OCI-LY3 (cell line): ENCODE measurements around the gene NEXMIF.
"Not testable (repeated sequence)": the region's sequence is repeated elsewhere in the genome, so short reads cannot be mapped to it uniquely, and the experiment has no call there.

Experiments
- H2AFZ ChIP-seq: fragments of 200-600, 300-600 bp; shearing (Covaris generic); 2 replicates; pipeline ENCODE4 v1.6.0; 2014; ENCODE audit warnings: antibody characterized with exemption, low read depth, low read length
- H3K27ac ChIP-seq: fragments of 200-600, 300-600 bp; sonication (generic); 2 replicates; pipeline ENCODE4 v1.5.1; 2014; ENCODE audit warnings: mild to moderate bottlenecking, low read length, moderate library complexity, mixed read lengths
- H3K27me3 ChIP-seq: fragments of 200-600, 300-600 bp; sonication (generic); 2 replicates; pipeline ENCODE4 v1.6.1; 2014; ENCODE audit warnings: low read depth, low read length, mixed read lengths
- H3K36me3 ChIP-seq: fragments of 200-600, 300-600 bp; sonication (generic); replicated peaks from 2 replicates; pipeline ENCODE3; 2014; ENCODE audit warnings: low read depth, low read length, mixed read lengths
- H3K4me1 ChIP-seq: fragments of 300-600, 200-600 bp; sonication (generic); 2 replicates; pipeline ENCODE4 v1.6.1; 2014; ENCODE audit warnings: low read length, mixed read lengths
- H3K4me2 ChIP-seq: fragments of 200-600, 300-600 bp; sonication (generic); 2 replicates; pipeline ENCODE4 v1.6.1; 2014; ENCODE audit warnings: low read length, mixed read lengths
- H3K4me3 ChIP-seq: fragments of 300-600, 200-600 bp; sonication (generic); 2 replicates; pipeline ENCODE4 v1.5.1; 2014; ENCODE audit warnings: antibody characterized with exemption, mild to moderate bottlenecking, low read length, moderate library complexity
- H3K79me2 ChIP-seq: fragments of 300-600, 200-600 bp; shearing (Covaris generic); 2 replicates; pipeline ENCODE4 v1.6.1; 2014; ENCODE audit warnings: mild to moderate bottlenecking, low read length, mixed read lengths
- H3K9ac ChIP-seq: fragments of 300-600, 200-600 bp; shearing (Covaris generic); 2 replicates; pipeline ENCODE4 v1.6.0; 2014; ENCODE audit warnings: mild to moderate bottlenecking, low read length, moderate library complexity
- H3K9me3 ChIP-seq: fragments of 200-600, 300-600 bp; shearing (Covaris generic); 2 replicates; pipeline ENCODE4 v1.6.1; 2014; ENCODE audit warnings: low read length, mixed read lengths; ENCODE audit not compliant: insufficient read depth
- H4K20me1 ChIP-seq: fragments of 200-600, 300-600 bp; sonication (generic); 2 replicates; pipeline ENCODE4 v1.6.1; 2016; ENCODE audit warnings: low read length, mixed read lengths; ENCODE audit not compliant: insufficient read depth
- CTCF ChIP-seq: fragments of 200-600, 300-600 bp; sonication (generic); IDR thresholded peaks from 2 replicates; pipeline ENCODE4 v1.5.1; 2014; ENCODE audit warnings: antibody characterized with exemption, low read length, low read depth
- EZH2phosphoT487 ChIP-seq: fragments of 200-600 bp; shearing (Covaris generic); IDR thresholded peaks from 2 replicates; pipeline ENCODE4 v1.6.1; 2018; ENCODE audit warnings: antibody characterized with exemption, mixed run types, low read depth

Gene NEXMIF

GRCh38 chrX:74890676-74891430 is 34.4 kb downstream of the NEXMIF start:
- TF ChIP-seq EZH2phosphoT487 (no peak), CTCF (no peak)
- H3K9me3 ChIP-seq, result no peaks in the 10 kb centered on the region
- H3K4me1 ChIP-seq, result no peaks in the 10 kb centered on the region
- no peaks in the 10 kb centered on the region for H3K36me3 ChIP-seq
- H3K27ac ChIP-seq, result no peak overlapping the region
- no peak overlapping the region for H2AFZ ChIP-seq
- H4K20me1 ChIP-seq, result no peaks in the 10 kb centered on the region
- H3K79me2 ChIP-seq, result no peaks in the 10 kb centered on the region
- H3K9ac ChIP-seq, result no peak overlapping the region
- no peak overlapping the region for H3K4me2 ChIP-seq
- no peaks in the 10 kb centered on the region for H3K27me3 ChIP-seq
- no peak overlapping the region for H3K4me3 ChIP-seq

- not testable (repeated sequence) for H3K9ac ChIP-seq, H3K79me2 ChIP-seq, H2AFZ ChIP-seq, H3K4me1 ChIP-seq, H3K36me3 ChIP-seq, H3K4me3 ChIP-seq, H3K27me3 ChIP-seq, H3K27ac ChIP-seq, H4K20me1 ChIP-seq, H3K4me2 ChIP-seq, H3K9me3 ChIP-seq
These were observed 42.9 kb downstream of the NEXMIF start for GRCh38 chrX:74882383-74882782.

GRCh38 chrX:74865725-74866124 is 59.5 kb downstream of the NEXMIF start:
- Histone ChIP-seq H4K20me1 (no peaks in the 10 kb centered on the region), H3K79me2 (no peaks in the 10 kb centered on the region), H2AFZ (no peak overlapping the region), H3K9me3 (no peaks in the 10 kb centered on the region), H3K9ac (no peak overlapping the region), H3K27me3 (no peaks in the 10 kb centered on the region), H3K27ac (no peak overlapping the region), H3K36me3 (no peaks in the 10 kb centered on the region), H3K4me3 (no peak overlapping the region), H3K4me1 (no peaks in the 10 kb centered on the region), H3K4me2 (no peak overlapping the region)
- no peak for TF ChIP-seq EZH2phosphoT487
- no peak for TF ChIP-seq CTCF

GRCh38 chrX:74853255-74853654 is 72.0 kb downstream of the NEXMIF start:
- Histone ChIP-seq H3K4me1 (no peaks in the 10 kb centered on the region), H3K9me3 (no peaks in the 10 kb centered on the region)
- TF ChIP-seq CTCF (no peak), EZH2phosphoT487 (no peak)

More at GRCh38 chrX:74853255-74853654, 72.0 kb downstream of the NEXMIF start:
- Histone ChIP-seq H3K4me2 (no peak overlapping the region), H2AFZ (no peak overlapping the region), H3K4me3 (no peak overlapping the region), H4K20me1 (no peaks in the 10 kb centered on the region), H3K79me2 (no peaks in the 10 kb centered on the region), H3K36me3 (no peaks in the 10 kb centered on the region), H3K27me3 (no peaks in the 10 kb centered on the region), H3K9ac (no peak overlapping the region), H3K27ac (no peak overlapping the region)
